SH-SY5Y (cell line): ENCODE results near the gene LCAT.
A peak's percentile ranks its signal among the peaks of the same experiment; 100 is the strongest.

Experiments used
- GATA2 ChIP-seq: IDR thresholded peaks from 2 replicates; pipeline ENCODE4 v1.6.1; 2011; ENCODE audit warnings: mild to moderate bottlenecking, low read depth, low read length
- GATA3 ChIP-seq: IDR thresholded peaks from 2 replicates; pipeline ENCODE4 v1.6.1; 2011; ENCODE audit warnings: low read depth, mild to moderate bottlenecking, low read length, moderate library complexity

DNA sequence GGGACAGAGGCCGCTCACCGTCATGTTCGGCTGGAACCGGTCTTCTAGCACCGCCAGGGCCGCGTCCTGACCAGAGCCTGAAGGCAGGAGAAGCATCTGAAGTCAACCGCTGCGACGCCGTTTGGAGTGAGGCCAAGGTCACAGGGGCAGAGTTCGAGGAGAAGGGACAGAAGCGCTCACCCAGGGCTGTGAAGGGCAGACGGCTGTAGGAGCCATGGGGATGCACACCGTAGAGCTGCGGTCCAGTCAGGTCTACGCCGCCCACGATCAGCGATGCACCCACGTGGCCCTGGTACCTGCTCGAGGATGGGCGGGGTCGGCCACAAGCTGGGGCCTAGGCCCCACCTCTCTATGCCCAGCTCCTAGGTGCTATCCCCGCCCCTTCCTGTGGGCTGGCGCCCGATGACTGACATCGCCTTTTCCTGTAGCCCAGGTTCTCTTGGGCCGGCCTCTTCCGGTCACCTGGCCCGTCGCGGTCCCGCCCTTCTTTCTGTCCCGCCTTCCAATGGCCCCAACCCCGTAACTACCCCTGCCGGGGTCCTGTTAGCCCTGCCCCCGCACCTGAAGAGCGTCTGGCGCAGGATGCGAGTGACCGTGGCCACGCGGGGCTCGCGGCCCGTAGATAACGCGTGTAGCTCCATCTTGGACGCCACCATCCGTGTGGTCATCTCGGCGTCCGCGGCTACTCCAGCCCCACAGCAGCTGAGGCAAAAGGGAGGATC lies 8.4 kb downstream of the LCAT start:
- TF ChIP-seq GATA3 (no peak), GATA2 (0 out of 2 replicates have a peak, but pooled peaks have one; percentile 9)
